CD4-positive, alpha-beta T cell treated with Interleukin-17A for 4 hours (primary cell): Measurements from ENCODE around the gene SPDEF.

Source experiments
- DNase-seq: peaks from one replicate; pipeline ENCODE4 v3.0.0-alpha.2; 2020; ENCODE audit warnings: mixed read lengths

Gene SPDEF

GRCh38 chr6:34556031-34556471, at the start of gene SPDEF:
Gene SPDEF (minus strand): TSS chr6:34556329. CDS start chr6:34544455, 11,874 bp downstream.
- no peak for DNase-seq

GRCh38 chr6:34603707-34604106, 47.6 kb upstream of the SPDEF start:
- DNase-seq, result no peak

GRCh38 chr6:34602318-34603111, 46.4 kb upstream of the SPDEF start:
- no peak for DNase-seq

GRCh38 chr6:34601706-34602105, 45.6 kb upstream of the SPDEF start:
- no peak for DNase-seq

- DNase-seq, result no peak
These were observed 44.7 kb upstream of the SPDEF start for GRCh38 chr6:34600796-34601195.

- DNase-seq, result no peak
These were observed 44.0 kb upstream of the SPDEF start for GRCh38 chr6:34600101-34600500.

GRCh38 chr6:34598712-34599111, 42.6 kb upstream of the SPDEF start:
- no peak for DNase-seq

- DNase-seq, result no peak
These were observed 41.6 kb upstream of the SPDEF start for GRCh38 chr6:34597605-34598353.

- DNase-seq, result no peak
These were observed 40.7 kb upstream of the SPDEF start for GRCh38 chr6:34596798-34597197.

- no peak for DNase-seq
These were observed 39.4 kb upstream of the SPDEF start for GRCh38 chr6:34595332-34596184.

GRCh38 chr6:34593701-34594100, 37.6 kb upstream of the SPDEF start:
- DNase-seq, result no peak

- peak; percentile 10 for DNase-seq
These were observed 36.3 kb upstream of the SPDEF start for GRCh38 chr6:34592208-34592952.

GRCh38 chr6:34589691-34590090, 33.6 kb upstream of the SPDEF start:
- no peak for DNase-seq

GRCh38 chr6:34589140-34589539, 33.0 kb upstream of the SPDEF start:
- DNase-seq, result no peak

GRCh38 chr6:34587851-34588250, 31.7 kb upstream of the SPDEF start:
- DNase-seq, result no peak

- no peak for DNase-seq
These were observed 31.2 kb upstream of the SPDEF start for GRCh38 chr6:34587325-34587724.

GRCh38 chr6:34586327-34587040, 30.4 kb upstream of the SPDEF start:
- DNase-seq, result no peak

- no peak for DNase-seq
These were observed 29.5 kb upstream of the SPDEF start for GRCh38 chr6:34585512-34586061.

- no peak for DNase-seq
These were observed 29.0 kb upstream of the SPDEF start for GRCh38 chr6:34585108-34585507.

GRCh38 chr6:34584694-34585093, 28.6 kb upstream of the SPDEF start:
- no peak for DNase-seq

GRCh38 chr6:34583861-34584604, 27.9 kb upstream of the SPDEF start:
- DNase-seq, result no peak
